ENCODE data around the gene ANAPC13. TPM values are rescaled to one million over a fixed set of nuclear protein-coding genes. Genes with fewer than 3 reads are reported as not detected.

The ANAPC13 gene
- total and polyA plus RNA-seq, 7 donors, result 46.7 to 88.9 (median 59.0) TPM

- TF ChIP-seq POLR2A (IDR thresholded peaks at IDR 0.05) (no peak), CTCF (IDR thresholded peaks at IDR 0.05) (no peak), POLR2AphosphoS5 (IDR thresholded peaks at IDR 0.05) (no peak), EP300 (IDR thresholded peaks at IDR 0.05) (no peak)
- intact Hi-C loops (cut with DNase I), result no loop called here
- Histone ChIP-seq H3K4me1 (peaks cover 0 to 7% (median 0%) of the 10 kb centered on the region in 4 donors), H3K4me3 (no peak overlapping the region), H3K36me3 (no peaks in the 10 kb centered on the region), H3K9me3 (no peaks in the 10 kb centered on the region), H3K27ac (no peak overlapping the region), H3K27me3 (no peaks in the 10 kb centered on the region)
- no peak for DNase-seq
- 58 to 78% methylated on average over 3 of the region's 3 CpGs for WGBS, 2 donors
These were observed 39.0 kb downstream of the ANAPC13 start for GRCh38 chr3:134446800-134447199.

GRCh38 chr3:134445636-134446035, 40.1 kb downstream of the ANAPC13 start:
- no peak overlapping the region for H3K27ac ChIP-seq
- WGBS, 2 donors, result 51 to 66% methylated on average over 1 of the region's 1 CpG
- intact Hi-C loops (cut with DNase I), result no loop called here

GRCh38 chr3:134445095-134445494, 40.7 kb downstream of the ANAPC13 start:
- no peak overlapping the region for H3K4me3 ChIP-seq
- no peaks in the 10 kb centered on the region for H3K36me3 ChIP-seq
- H3K4me1 ChIP-seq, result peaks cover 0 to 7% (median 0%) of the 10 kb centered on the region in 4 donors
- WGBS, 2 donors, result 77 to 83% methylated on average over 1 of the region's 1 CpG
- no peaks in the 10 kb centered on the region for H3K27me3 ChIP-seq
- TF ChIP-seq POLR2A (IDR thresholded peaks at IDR 0.05) (no peak), POLR2AphosphoS5 (IDR thresholded peaks at IDR 0.05) (no peak), CTCF (IDR thresholded peaks at IDR 0.05) (no peak), EP300 (IDR thresholded peaks at IDR 0.05) (no peak)
- H3K9me3 ChIP-seq, result no peaks in the 10 kb centered on the region
- DNase-seq, result no peak
- intact Hi-C loops (cut with DNase I), result no loop called here
- no peak overlapping the region for H3K27ac ChIP-seq

More at GRCh38 chr3:134445636-134446035, 40.1 kb downstream of the ANAPC13 start:
- Histone ChIP-seq H3K27me3 (no peaks in the 10 kb centered on the region), H3K36me3 (no peaks in the 10 kb centered on the region), H3K4me3 (no peak overlapping the region), H3K4me1 (peaks cover 0 to 7% (median 0%) of the 10 kb centered on the region in 4 donors), H3K9me3 (no peaks in the 10 kb centered on the region)
- DNase-seq, result no peak
- TF ChIP-seq POLR2A (IDR thresholded peaks at IDR 0.05) (no peak), CTCF (IDR thresholded peaks at IDR 0.05) (no peak), POLR2AphosphoS5 (IDR thresholded peaks at IDR 0.05) (no peak), EP300 (IDR thresholded peaks at IDR 0.05) (no peak)

GRCh38 chr3:134441821-134442220, 44.0 kb downstream of the ANAPC13 start:
- no peaks in the 10 kb centered on the region for H3K27me3 ChIP-seq
- H3K4me3 ChIP-seq, result no peak overlapping the region
- peaks cover 0 to 7% (median 0%) of the 10 kb centered on the region in 4 donors for H3K4me1 ChIP-seq
- intact Hi-C loops (cut with DNase I), result no loop called here
- no peak for TF ChIP-seq CTCF (IDR thresholded peaks at IDR 0.05)
- TF ChIP-seq EP300 (IDR thresholded peaks at IDR 0.05), result no peak
- no peak for TF ChIP-seq POLR2A (IDR thresholded peaks at IDR 0.05)
- TF ChIP-seq POLR2AphosphoS5 (IDR thresholded peaks at IDR 0.05), result no peak
- H3K27ac ChIP-seq, result no peak overlapping the region
- no peaks in the 10 kb centered on the region for H3K9me3 ChIP-seq
- H3K36me3 ChIP-seq, result no peaks in the 10 kb centered on the region
- 85 to 86% methylated on average over 2 of the region's 2 CpGs for WGBS, 2 donors
- DNase-seq, result no peak

GRCh38 chr3:134441321-134441720, 44.5 kb downstream of the ANAPC13 start:
- Histone ChIP-seq H3K27me3 (no peaks in the 10 kb centered on the region), H3K27ac (no peak overlapping the region), H3K4me3 (no peak overlapping the region), H3K9me3 (no peaks in the 10 kb centered on the region), H3K4me1 (peaks cover 0 to 7% (median 0%) of the 10 kb centered on the region in 4 donors), H3K36me3 (no peaks in the 10 kb centered on the region)
- intact Hi-C loops (cut with DNase I), result no loop called here
- DNase-seq, result no peak
- WGBS, 2 donors, result 81 to 89% methylated on average over 1 of the region's 1 CpG
- no peak for TF ChIP-seq EP300 (IDR thresholded peaks at IDR 0.05)
- TF ChIP-seq CTCF (IDR thresholded peaks at IDR 0.05), result no peak
- TF ChIP-seq POLR2AphosphoS5 (IDR thresholded peaks at IDR 0.05), result no peak
- TF ChIP-seq POLR2A (IDR thresholded peaks at IDR 0.05), result no peak

Measured in sigmoid colon (tissue), 7 donors.